ENCODE measurements around the gene VAV2. TPM values are rescaled to one million over a fixed set of nuclear protein-coding genes. Genes with fewer than 3 reads are reported as not detected.

Gene VAV2
- total and polyA plus RNA-seq, 4 donors: 4.9 to 26.4 (median 17.0) TPM

DNA sequence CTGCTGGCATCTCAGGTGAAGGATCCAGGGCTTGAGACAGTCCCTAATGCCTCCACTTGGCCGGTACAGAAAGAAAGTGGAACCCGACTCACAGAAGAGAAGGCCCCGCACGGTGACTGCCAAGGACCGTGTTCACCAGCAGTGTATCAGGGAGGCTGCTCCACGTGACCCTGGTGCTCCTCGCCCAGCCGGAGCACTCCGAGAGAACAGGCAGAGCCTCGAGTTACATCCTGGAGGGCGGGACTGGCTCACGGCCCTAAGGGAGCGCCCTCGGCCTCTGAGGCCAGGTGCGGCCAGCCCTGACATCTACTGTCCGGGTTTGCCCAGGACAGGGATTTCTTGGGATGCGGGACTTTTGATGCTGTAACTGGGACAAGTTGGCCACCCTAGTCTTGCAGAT lies 149.9 kb downstream of the VAV2 start:
- DNase-seq (ENCODE audit: low spot score): no peak
- no peaks in the 10 kb centered on the region for H3K36me3 ChIP-seq (ENCODE audit: control insufficient read depth in 4 of 4, insufficient read depth in 3 of 4, low read depth in 1 of 4, low read length in 3 of 4)
- H3K4me3 ChIP-seq (ENCODE audit: low read depth in 1 of 3, low read length in 3 of 3): no peak overlapping the region
- TF ChIP-seq HNF4A (conservative IDR thresholded peaks at IDR 0.05) (no peak), NR2F2 (IDR thresholded peaks at IDR 0.05) (no peak), HNF4G (IDR thresholded peaks at IDR 0.05) (no peak), FOXA1 (IDR thresholded peaks at IDR 0.05) (no peak), JUND (IDR thresholded peaks at IDR 0.05) (no peak), FOXA2 (IDR thresholded peaks at IDR 0.05) (no peak), GABPA (IDR thresholded peaks at IDR 0.05 in 1 of 2, conservative IDR thresholded peaks at IDR 0.05 in 1 of 2) (no peak), RXRA (IDR thresholded peaks at IDR 0.05) (no peak), EGR1 (IDR thresholded peaks at IDR 0.05; ENCODE audit: low read depth in 2 of 2) (no peak), RAD21 (IDR thresholded peaks at IDR 0.05) (no peak)
- TF ChIP-seq, protein P1, sequence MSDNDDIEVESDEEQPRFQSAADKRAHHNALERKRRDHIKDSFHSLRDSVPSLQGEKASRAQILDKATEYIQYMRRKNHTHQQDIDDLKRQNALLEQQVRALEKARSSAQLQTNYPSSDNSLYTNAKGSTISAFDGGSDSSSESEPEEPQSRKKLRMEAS (IDR thresholded peaks at IDR 0.05): no peak
- TF ChIP-seq, protein P2, sequence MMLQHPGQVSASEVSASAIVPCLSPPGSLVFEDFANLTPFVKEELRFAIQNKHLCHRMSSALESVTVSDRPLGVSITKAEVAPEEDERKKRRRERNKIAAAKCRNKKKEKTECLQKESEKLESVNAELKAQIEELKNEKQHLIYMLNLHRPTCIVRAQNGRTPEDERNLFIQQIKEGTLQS (IDR thresholded peaks at IDR 0.05): no peak
- TF ChIP-seq, protein P3, sequence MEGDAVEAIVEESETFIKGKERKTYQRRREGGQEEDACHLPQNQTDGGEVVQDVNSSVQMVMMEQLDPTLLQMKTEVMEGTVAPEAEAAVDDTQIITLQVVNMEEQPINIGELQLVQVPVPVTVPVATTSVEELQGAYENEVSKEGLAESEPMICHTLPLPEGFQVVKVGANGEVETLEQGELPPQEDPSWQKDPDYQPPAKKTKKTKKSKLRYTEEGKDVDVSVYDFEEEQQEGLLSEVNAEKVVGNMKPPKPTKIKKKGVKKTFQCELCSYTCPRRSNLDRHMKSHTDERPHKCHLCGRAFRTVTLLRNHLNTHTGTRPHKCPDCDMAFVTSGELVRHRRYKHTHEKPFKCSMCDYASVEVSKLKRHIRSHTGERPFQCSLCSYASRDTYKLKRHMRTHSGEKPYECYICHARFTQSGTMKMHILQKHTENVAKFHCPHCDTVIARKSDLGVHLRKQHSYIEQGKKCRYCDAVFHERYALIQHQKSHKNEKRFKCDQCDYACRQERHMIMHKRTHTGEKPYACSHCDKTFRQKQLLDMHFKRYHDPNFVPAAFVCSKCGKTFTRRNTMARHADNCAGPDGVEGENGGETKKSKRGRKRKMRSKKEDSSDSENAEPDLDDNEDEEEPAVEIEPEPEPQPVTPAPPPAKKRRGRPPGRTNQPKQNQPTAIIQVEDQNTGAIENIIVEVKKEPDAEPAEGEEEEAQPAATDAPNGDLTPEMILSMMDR (IDR thresholded peaks at IDR 0.05; ENCODE audit: low read depth, low read length, missing input control): no peak
- H3K9ac ChIP-seq (ENCODE audit: low read depth in 1 of 2, low read length in 2 of 2): no peak overlapping the region
- H3K4me1 ChIP-seq (ENCODE audit: control insufficient read depth in 4 of 4, insufficient read depth in 4 of 4, low read length in 3 of 4): peaks cover 0 to 14% (median 9%) of the 10 kb centered on the region in 4 donors
- no peaks in the 10 kb centered on the region for H3K27me3 ChIP-seq (ENCODE audit: control insufficient read depth in 4 of 4, insufficient read depth in 4 of 4, low read length in 3 of 4)
- H3K9me3 ChIP-seq (ENCODE audit: control insufficient read depth in 4 of 4, low read length in 3 of 4): no peaks in the 10 kb centered on the region
- WGBS: 75% methylated on average over 17 of the region's 17 CpGs
- no peak overlapping the region for H3K27ac ChIP-seq (ENCODE audit: low read depth in 1 of 2, low read length in 2 of 2)

DNA sequence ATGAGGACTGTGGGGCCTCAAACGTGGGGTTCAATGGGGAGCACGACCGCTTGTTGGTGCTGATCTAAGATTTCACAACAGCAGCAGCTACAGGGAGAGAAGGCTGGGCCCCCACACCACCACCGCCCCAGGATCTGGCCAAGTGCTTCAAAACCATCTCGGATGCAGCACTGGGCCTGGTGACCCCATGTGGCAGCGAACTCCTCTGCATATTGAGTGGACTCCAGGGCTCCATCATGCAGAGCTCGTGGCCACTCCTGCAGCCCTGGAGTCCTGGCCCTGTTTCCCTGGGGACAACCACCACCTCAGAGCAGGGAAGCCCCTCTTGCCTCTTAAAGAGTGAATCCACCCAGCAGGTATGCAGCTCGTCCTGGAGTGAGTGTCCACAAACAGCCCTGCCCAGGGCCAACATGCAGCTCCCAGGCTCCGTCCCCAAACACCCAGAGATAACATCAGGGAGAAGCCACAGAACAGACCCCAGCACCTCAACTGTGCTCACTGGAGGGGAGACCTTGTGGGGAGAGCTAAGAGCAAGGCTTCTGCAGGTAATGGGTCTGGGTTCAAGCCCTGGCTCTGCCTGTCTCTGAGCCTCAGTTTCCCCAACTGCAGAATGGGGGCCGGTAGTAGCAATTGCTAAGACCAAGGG lies 150.8 kb downstream of the VAV2 start:
- H3K9ac ChIP-seq (ENCODE audit: low read depth in 1 of 2, low read length in 2 of 2): no peak overlapping the region
- H3K9me3 ChIP-seq (ENCODE audit: control insufficient read depth in 4 of 4, low read length in 3 of 4): no peaks in the 10 kb centered on the region
- H3K27ac ChIP-seq (ENCODE audit: low read depth in 1 of 2, low read length in 2 of 2): no peak overlapping the region
- WGBS: 93% methylated on average over 10 of the region's 10 CpGs
- TF ChIP-seq SP1 (IDR thresholded peaks at IDR 0.05): no peak
- no peak for TF ChIP-seq RXRA (IDR thresholded peaks at IDR 0.05)
- TF ChIP-seq FOXA1 (IDR thresholded peaks at IDR 0.05): no peak
- TF ChIP-seq GABPA (IDR thresholded peaks at IDR 0.05 in 1 of 2, conservative IDR thresholded peaks at IDR 0.05 in 1 of 2): no peak
- TF ChIP-seq FOXA2 (IDR thresholded peaks at IDR 0.05): no peak
- TF ChIP-seq YY1 (IDR thresholded peaks at IDR 0.05): no peak
- no peak for TF ChIP-seq NR2F2 (IDR thresholded peaks at IDR 0.05)
- TF ChIP-seq RAD21 (IDR thresholded peaks at IDR 0.05): no peak
- TF ChIP-seq HNF4A (conservative IDR thresholded peaks at IDR 0.05): no peak
- no peak for TF ChIP-seq JUND (IDR thresholded peaks at IDR 0.05)
- TF ChIP-seq, protein P1 (IDR thresholded peaks at IDR 0.05): no peak
- TF ChIP-seq, protein P4, sequence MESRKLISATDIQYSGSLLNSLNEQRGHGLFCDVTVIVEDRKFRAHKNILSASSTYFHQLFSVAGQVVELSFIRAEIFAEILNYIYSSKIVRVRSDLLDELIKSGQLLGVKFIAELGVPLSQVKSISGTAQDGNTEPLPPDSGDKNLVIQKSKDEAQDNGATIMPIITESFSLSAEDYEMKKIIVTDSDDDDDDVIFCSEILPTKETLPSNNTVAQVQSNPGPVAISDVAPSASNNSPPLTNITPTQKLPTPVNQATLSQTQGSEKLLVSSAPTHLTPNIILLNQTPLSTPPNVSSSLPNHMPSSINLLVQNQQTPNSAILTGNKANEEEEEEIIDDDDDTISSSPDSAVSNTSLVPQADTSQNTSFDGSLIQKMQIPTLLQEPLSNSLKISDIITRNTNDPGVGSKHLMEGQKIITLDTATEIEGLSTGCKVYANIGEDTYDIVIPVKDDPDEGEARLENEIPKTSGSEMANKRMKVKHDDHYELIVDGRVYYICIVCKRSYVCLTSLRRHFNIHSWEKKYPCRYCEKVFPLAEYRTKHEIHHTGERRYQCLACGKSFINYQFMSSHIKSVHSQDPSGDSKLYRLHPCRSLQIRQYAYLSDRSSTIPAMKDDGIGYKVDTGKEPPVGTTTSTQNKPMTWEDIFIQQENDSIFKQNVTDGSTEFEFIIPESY (IDR thresholded peaks at IDR 0.05): no peak
- no peak for TF ChIP-seq HNF4G (IDR thresholded peaks at IDR 0.05)
- TF ChIP-seq, protein P3 (IDR thresholded peaks at IDR 0.05; ENCODE audit: low read depth, low read length, missing input control): no peak
- no peaks in the 10 kb centered on the region for H3K27me3 ChIP-seq (ENCODE audit: control insufficient read depth in 4 of 4, insufficient read depth in 4 of 4, low read length in 3 of 4)
- DNase-seq (ENCODE audit: low spot score): no peak
- peaks cover 0 to 14% (median 9%) of the 10 kb centered on the region in 4 donors for H3K4me1 ChIP-seq (ENCODE audit: control insufficient read depth in 4 of 4, insufficient read depth in 4 of 4, low read length in 3 of 4)
- no peak overlapping the region for H3K4me3 ChIP-seq (ENCODE audit: low read depth in 1 of 3, low read length in 3 of 3)
- H3K36me3 ChIP-seq (ENCODE audit: control insufficient read depth in 4 of 4, insufficient read depth in 3 of 4, low read depth in 1 of 4, low read length in 3 of 4): no peaks in the 10 kb centered on the region
